Measurements from ENCODE around the gene SRMS. TPM values are rescaled to one million over a fixed set of nuclear protein-coding genes. Genes with fewer than 3 reads are reported as not detected.
A peak's percentile ranks its signal among the peaks of the same experiment; 100 is the strongest.
"Not testable (repeated sequence)": the region's sequence is repeated elsewhere in the genome, so short reads cannot be mapped to it uniquely, and the experiment has no call there.

SRMS gene
- total RNA-seq, 1 donor: not detected

- DNase-seq (ENCODE audit: low read depth in 2 of 3, low spot score in 2 of 3): peak in 2 of 3 donors; percentile 84 to 88
Measured at GRCh38 chr20:63567386-63568169, 20.0 kb upstream of the SRMS start.

DNA sequence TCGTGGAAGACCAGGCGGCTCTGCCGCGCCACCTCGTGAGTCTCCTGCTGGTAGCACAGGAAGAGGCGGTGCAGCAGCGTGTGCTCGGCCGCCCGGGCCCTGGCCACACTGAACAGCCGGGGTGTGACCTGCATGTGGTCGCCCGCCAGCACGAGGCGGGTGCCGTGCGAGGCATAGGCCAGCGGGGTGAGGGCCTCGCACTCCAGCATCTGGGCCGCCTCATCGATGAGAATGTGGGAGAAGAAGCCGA lies 19.5 kb upstream of the SRMS start:
- peak in 2 of 3 donors; percentile 35 to 48 for DNase-seq (ENCODE audit: low read depth in 2 of 3, low spot score in 2 of 3)

DNA sequence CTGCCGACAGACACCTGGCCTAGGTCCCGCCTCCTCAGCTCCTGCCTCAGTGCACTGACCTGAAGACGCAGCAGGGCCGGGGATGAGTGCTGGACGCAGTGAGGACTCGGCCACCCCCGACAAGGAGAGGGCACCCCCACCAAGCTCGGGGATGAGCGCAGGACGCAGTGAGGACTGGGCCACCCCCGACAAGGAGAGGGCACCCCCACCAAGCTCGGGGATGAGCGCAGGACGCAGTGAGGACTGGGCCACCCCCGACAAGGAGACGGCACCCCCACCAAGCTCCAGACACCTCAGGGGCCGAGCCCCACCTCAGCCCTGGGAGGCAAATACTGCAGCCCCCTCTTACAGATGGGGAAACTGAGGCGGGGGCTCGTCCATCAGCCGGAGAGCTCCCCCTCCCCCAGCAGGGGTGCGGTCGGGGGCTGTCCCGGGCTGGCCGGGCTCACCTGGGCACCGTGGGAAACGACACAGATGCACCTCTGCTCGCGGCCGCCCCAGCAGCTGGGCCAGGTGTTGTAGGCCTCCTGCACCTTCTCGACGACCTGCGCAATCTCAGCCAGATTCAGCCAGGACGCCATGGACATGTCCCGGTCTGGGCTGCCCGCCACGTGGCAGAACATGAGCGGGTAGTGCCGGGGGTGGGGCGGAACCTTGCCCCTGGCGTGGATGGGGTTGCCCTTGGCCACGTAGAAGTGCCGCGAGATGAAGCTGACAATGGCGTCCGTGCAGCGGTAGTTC lies 19.0 kb upstream of the SRMS start:
- DNase-seq (ENCODE audit: low read depth in 2 of 3, low spot score in 2 of 3): no peak

- DNase-seq (ENCODE audit: low read depth in 2 of 3, low spot score in 2 of 3): no peak
Measured at GRCh38 chr20:63565699-63566335, 18.3 kb upstream of the SRMS start.

DNA sequence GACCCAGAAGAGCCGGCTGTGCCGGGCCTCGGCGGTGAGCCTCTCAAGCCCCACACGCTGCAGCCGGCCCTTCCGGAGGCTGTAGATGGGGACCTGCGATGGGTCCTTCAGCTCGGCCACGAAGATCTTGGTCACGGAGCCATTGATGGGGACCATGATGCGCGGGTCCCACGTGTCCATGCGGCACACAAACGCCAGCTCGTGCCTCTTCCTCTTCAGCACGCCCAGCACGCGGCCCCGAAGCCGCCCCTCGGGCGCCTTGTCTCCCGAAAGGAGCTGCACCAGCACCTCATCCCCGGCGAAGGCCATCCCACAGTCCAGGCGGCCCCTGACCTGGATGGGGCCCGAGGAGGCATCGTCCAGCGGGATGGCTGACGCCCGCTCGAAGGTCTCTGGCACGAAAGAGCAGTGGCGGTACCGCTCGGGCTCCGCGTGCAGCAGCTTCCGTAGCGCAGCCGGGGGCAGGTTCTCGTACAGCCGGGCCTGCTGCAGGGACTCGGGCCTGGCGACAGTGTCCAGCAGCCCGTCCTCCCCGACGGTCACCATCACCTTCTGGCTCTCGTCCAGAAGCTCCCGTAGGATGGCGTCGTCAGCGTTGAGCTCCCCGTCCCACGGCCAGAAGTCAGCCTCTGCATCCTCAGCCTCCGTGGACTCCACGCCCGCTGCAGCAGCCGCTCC lies 17.6 kb upstream of the SRMS start:
- no peak for DNase-seq (ENCODE audit: low read depth in 2 of 3, low spot score in 2 of 3)

DNA sequence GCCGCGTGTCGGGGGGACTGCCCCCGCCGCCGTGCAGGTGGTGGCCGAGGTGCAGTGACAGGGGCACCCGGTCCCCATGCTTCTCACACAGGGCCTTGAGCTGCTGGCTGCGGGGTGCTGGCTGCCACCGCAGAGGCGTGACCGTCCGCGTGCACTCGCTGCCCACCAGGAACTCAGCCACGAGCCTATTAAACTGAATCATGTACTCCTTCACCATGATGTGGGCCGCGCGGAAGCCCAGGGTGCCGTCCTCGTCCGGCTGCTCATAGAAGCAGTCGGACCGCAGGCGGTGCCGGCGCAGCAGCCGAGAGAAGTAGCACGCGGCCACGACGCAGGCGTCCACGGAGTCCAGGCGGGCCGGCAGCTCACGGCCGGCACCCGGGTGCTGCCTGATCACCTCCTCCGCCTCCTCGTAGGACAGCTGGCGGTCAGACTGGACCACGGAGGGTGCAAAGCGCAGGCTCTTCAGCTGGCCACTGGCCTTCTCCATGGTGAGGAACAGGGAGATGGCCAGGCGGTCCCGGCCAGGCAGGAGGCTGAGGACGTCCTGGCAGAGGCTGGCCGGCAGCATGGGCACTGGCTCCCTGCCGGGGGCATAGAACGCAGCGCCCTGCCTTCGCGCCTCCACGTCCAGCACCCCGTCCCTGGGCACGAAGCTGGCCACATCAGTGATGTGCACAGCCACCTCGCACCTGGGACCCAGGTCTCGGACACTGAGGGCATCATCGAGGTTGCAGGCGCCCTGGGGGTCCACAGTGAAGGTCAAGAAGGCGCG lies 16.7 kb upstream of the SRMS start:
- no peak for DNase-seq (ENCODE audit: low read depth in 2 of 3, low spot score in 2 of 3)

- DNase-seq (ENCODE audit: low read depth in 2 of 3, low spot score in 2 of 3): no peak
Measured at GRCh38 chr20:63563225-63563935, 15.8 kb upstream of the SRMS start.

DNA sequence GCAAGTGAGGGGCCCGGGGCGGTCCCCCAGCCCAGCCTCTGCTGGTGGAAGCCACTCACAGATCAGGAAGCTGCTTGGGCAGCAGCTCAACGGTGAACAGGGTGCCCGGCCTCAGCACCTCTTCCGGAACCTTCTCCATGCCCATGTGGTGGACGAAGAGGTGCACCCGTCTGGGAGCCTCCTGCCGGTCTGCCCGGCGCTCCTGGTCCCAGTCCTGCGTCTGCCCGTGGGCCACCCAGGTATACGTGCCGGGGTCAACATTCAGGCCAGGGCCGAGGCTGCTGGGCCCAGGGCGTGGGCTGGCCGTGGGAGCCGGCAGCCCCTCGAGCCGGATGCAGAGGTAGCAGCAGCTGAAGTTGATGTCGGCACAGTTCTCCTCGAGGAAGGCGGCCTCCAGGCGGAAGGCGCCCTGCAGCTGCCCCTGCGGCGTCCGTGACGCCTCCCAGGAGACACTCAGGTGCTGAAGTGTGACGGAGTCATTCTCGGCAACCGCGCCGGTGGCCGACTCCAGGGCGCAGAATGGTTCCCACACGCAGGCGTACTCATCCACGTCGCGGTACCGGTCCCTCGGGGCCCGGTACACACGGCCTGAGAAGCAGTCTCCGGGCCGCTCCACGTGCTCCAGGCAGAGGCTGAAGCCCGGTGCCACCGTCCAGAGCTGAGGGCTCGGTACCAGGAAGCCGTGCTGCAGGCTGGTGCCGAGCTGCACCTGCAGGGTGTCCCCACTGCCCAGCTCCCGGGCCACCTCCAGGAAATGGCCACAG lies 15.1 kb upstream of the SRMS start:
- no peak for DNase-seq (ENCODE audit: low read depth in 2 of 3, low spot score in 2 of 3)

- no peak for DNase-seq (ENCODE audit: low read depth in 2 of 3, low spot score in 2 of 3)
Measured at GRCh38 chr20:63561624-63562396, 14.3 kb upstream of the SRMS start.

DNA sequence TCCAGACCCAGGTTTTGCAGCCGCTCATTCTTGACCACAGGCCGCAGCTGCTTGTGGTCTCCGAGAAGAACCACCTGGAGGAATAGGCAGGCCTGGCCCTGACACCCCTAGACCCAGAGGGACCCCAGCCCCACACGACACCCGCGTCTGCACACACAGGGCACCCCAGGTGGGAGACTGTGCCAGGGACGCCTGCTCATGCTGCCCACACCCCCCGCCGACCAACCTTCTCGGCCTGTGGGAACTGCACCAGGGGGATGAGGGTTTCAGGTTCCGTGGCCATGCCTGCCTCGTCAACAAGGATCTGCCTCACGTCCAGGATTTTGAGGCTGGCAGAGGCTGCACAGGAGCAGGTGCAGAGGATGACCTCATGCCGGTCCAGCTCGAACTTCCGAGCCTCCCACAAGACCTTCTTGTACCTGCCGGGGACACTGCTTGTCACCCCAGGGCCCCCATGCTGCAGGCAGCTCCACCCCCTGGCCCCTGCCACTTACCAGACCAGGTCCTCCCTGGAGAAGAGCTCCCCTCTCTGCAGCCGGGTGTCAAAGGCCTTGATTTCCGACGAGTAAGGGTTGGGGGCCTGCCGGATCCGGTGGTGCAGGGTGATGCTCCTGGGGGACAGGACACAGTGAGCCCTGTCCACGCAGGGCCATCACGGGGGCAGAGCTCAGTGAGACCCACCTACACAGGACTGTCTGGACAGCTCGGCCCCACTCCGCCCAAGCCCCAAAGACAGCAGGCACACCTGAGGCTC lies 13.5 kb upstream of the SRMS start:
- DNase-seq (ENCODE audit: low read depth in 2 of 3, low spot score in 2 of 3): no peak

GRCh38 chr20:63560333-63560805 lies 12.8 kb upstream of the SRMS start:
- DNase-seq (ENCODE audit: low read depth in 2 of 3, low spot score in 2 of 3): no peak

DNA sequence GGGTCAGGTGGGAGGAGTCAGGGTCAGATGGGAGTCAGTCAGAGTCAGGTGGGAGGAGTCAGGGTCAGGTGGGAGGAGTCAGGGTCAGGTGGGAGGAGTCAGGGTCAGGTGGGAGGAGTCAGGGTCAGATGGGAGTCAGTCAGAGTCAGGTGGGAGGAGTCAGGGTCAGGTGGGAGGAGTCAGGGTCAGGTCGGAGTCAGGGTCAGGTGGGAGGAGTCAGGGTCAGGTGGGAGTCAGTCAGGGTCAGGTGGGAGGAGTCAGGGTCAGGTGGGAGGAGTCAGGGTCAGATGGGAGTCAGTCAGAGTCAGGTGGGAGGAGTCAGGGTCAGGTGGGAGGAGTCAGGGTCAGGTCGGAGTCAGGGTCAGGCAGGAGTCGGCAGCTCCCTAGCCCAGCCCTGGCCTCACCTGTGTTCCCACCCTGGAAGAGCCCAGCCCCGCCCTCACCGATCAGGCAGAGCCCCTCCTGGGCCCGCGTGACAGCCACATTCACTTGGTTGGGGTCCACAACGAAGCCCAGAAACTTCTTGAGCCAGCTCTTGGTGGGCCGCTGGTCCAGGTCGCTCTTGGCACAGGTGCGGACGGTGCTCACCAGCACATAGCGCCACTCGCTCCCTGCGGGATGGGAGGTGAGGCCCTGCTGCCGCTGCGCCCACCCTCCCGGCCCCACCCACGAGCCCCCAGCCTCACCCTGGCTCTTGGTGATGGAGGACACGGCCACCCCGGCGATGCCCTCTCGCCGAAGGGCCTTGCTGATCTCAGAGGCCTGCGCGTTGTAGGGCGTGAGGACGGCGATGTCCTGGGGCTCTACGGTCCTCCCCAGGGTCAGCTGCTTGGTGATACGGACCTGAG lies 12.2 kb upstream of the SRMS start:
- not testable (repeated sequence) for DNase-seq (ENCODE audit: low read depth in 2 of 3, low spot score in 2 of 3)

GRCh38 chr20:63558804-63559484 lies 11.4 kb upstream of the SRMS start:
- no peak for DNase-seq (ENCODE audit: low read depth in 2 of 3, low spot score in 2 of 3)

GRCh38 chr20:63557481-63557891 lies 9.9 kb upstream of the SRMS start:
- no peak for DNase-seq (ENCODE audit: low read depth in 2 of 3, low spot score in 2 of 3)

DNA sequence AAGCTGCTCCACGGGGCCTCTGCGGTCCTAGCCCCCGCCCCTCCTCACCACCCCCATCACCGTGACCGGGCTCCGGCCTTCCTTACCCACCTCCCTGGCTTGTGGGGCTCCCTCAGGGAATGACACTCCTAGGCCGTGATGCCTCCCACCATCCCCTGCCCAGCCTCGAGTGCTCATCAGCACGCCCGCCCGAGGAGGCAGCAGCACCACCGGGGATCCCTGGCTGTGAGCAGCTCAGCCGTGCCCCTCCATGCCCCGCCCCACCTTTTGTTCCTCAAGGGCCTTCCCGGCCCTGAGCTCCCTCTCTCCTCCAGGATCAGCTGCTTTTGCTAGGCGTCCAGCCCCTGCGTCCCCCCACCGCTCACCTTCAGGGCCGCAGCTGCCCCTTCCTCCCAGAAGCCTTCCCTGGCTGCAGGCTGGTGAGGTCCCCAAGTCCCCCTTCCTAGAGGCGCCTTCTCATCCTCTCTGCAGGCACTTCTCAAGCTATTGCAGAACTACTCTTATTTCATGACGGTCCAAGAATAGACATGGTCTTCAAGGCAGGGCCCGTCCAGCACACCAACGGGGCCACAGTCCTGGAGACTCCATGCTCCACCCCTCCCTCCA lies 9.4 kb upstream of the SRMS start:
- no peak for DNase-seq (ENCODE audit: low read depth in 2 of 3, low spot score in 2 of 3)
